ENCODE results near the gene SETDB2. TPM values are rescaled to one million over a fixed set of nuclear protein-coding genes. Genes with fewer than 3 reads are reported as not detected.

The SETDB2 gene
- total RNA-seq, 1 experiment from 2014 or later = 4.9 TPM

DNA sequence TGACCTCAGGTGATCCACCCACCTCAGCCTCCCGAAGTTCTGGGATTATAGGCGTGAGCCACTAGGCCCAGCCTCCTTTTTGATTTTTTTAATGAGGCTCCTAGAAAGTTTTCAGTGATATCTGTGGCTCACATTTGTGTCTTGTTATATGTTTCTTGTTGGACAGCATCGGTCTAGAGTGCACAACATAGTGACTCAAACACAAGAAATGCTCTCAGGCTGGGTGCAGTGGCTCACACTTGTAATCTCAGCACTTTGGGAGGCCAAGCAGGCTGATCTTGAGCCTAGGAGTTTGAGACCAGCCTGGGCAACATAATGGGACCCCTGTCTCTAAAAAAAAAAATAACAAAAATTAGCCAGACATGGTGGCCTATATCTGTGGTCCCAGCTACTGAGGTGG lies 59.9 kb downstream of the SETDB2 start:
- no peak for DNase-seq
- Mint-ChIP-seq H3K27me3 (ENCODE audit: unreplicated experiment) (no peaks in the 10 kb centered on the region), H3K27ac (ENCODE audit: unreplicated experiment) (no peak overlapping the region), H3K36me3 (ENCODE audit: insufficient read depth, unreplicated experiment) (no peaks in the 10 kb centered on the region), H3K4me1 (ENCODE audit: low read depth, unreplicated experiment) (no peaks in the 10 kb centered on the region), H3K9me3 (ENCODE audit: low read depth, unreplicated experiment) (no peaks in the 10 kb centered on the region), H3K4me3 (ENCODE audit: low read depth, unreplicated experiment) (no peak overlapping the region)
- no TSS peak for BruUV-seq (replicated peaks)
- TF ChIP-seq CTCF (IDR thresholded peaks at IDR 0.05; ENCODE audit: unreplicated experiment) = no peak
- intact Hi-C loops (cut with micrococcal nuclease; ENCODE audit: unreplicated experiment) = no loop called here
- CTCF ChIA-PET = no interaction called here

DNA sequence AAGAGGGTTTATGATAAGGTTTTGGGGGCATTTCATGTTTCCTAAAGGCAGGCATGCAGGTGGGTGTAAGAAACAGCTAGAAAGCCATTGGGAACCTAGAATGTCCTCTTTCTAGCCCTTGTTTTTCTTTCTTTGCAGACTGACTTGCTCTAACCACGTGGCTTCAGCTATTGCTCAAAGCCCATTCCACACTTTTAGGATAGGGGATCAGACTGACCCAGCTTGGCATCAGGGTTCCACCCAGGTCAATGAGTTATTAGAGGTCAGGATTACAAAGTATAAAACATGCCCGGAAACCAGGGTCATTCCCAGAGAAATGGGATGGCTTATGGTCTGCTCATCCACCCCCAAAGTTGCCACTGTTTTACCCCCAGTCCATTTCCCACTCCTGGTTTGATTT lies 68.5 kb downstream of the SETDB2 start:
- Mint-ChIP-seq H3K27me3 (ENCODE audit: unreplicated experiment) (no peaks in the 10 kb centered on the region), H3K9me3 (ENCODE audit: low read depth, unreplicated experiment) (peaks cover 2% of the 10 kb centered on the region), H3K27ac (ENCODE audit: unreplicated experiment) (no peak overlapping the region), H3K4me1 (ENCODE audit: low read depth, unreplicated experiment) (no peaks in the 10 kb centered on the region), H3K4me3 (ENCODE audit: low read depth, unreplicated experiment) (no peak overlapping the region), H3K36me3 (ENCODE audit: insufficient read depth, unreplicated experiment) (no peaks in the 10 kb centered on the region)
- no peak for DNase-seq
- BruUV-seq (replicated peaks) = no TSS peak
- intact Hi-C loops (cut with micrococcal nuclease; ENCODE audit: unreplicated experiment) = no loop called here
- CTCF ChIA-PET = no interaction called here
- no peak for TF ChIP-seq CTCF (IDR thresholded peaks at IDR 0.05; ENCODE audit: unreplicated experiment)

GRCh38 chr13:49516467-49516866 lies 72.4 kb downstream of the SETDB2 start:
- H3K4me3 Mint-ChIP-seq (ENCODE audit: low read depth, unreplicated experiment) = no peak overlapping the region
- peaks cover 5% of the 10 kb centered on the region for H3K36me3 Mint-ChIP-seq (ENCODE audit: insufficient read depth, unreplicated experiment)
- no peaks in the 10 kb centered on the region for H3K9me3 Mint-ChIP-seq (ENCODE audit: low read depth, unreplicated experiment)
- intact Hi-C loops (cut with micrococcal nuclease; ENCODE audit: unreplicated experiment) = no loop called here
- CTCF ChIA-PET = no interaction called here
- no peak overlapping the region for H3K27ac Mint-ChIP-seq (ENCODE audit: unreplicated experiment)
- TF ChIP-seq CTCF (IDR thresholded peaks at IDR 0.05; ENCODE audit: unreplicated experiment) = no peak
- no peaks in the 10 kb centered on the region for H3K4me1 Mint-ChIP-seq (ENCODE audit: low read depth, unreplicated experiment)
- no TSS peak for BruUV-seq (replicated peaks)
- no peak for DNase-seq
- no peaks in the 10 kb centered on the region for H3K27me3 Mint-ChIP-seq (ENCODE audit: unreplicated experiment)

DNA sequence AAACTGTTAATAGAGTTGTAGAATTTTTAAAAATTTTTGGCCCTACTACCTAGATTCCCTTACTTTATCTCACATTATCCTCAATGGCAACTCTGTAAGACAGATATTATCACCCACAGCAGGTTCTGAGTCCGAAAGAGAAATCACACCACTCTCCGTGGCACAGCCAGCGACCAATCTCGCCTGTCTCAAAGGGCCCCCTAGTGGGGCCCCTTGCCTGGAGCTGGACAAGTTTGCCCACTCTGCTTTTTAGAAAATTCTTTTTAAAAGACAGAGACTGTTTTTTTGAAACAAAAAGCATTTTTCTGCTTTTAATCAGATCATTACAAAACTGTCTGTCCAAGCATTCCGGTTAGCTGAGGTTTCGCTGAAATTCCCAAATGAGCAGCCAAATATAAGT lies 73.4 kb downstream of the SETDB2 start:
- no peak for TF ChIP-seq CTCF (IDR thresholded peaks at IDR 0.05; ENCODE audit: unreplicated experiment)
- H3K27ac Mint-ChIP-seq (ENCODE audit: unreplicated experiment) = no peak overlapping the region
- no peaks in the 10 kb centered on the region for H3K4me1 Mint-ChIP-seq (ENCODE audit: low read depth, unreplicated experiment)
- no peak for DNase-seq
- H3K9me3 Mint-ChIP-seq (ENCODE audit: low read depth, unreplicated experiment) = no peaks in the 10 kb centered on the region
- no peaks in the 10 kb centered on the region for H3K27me3 Mint-ChIP-seq (ENCODE audit: unreplicated experiment)
- CTCF ChIA-PET = no interaction called here
- no TSS peak for BruUV-seq (replicated peaks)
- intact Hi-C loops (cut with micrococcal nuclease; ENCODE audit: unreplicated experiment) = no loop called here
- H3K36me3 Mint-ChIP-seq (ENCODE audit: insufficient read depth, unreplicated experiment) = peaks cover 5% of the 10 kb centered on the region
- H3K4me3 Mint-ChIP-seq (ENCODE audit: low read depth, unreplicated experiment) = no peak overlapping the region

DNA sequence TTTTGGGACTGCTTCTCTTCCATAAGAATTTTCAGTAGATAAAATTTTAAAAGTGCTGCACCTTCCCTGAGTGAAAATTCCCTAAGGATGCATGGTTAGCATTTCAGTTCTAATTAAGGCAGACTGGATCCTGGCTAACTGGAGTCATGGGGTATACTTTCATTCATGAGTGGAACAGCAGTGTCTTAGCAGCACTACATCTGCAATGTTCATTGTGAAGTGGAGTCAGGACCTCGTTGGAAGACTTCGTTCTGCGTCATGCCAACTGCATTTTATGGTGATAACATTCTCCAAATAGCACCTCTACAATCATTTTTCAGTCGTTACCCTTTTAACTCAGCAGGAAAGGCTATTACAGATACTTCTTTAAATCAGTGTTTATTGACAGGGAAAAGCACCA lies 77.2 kb downstream of the SETDB2 start:
- Mint-ChIP-seq H3K4me1 (ENCODE audit: low read depth, unreplicated experiment) (no peaks in the 10 kb centered on the region), H3K27me3 (ENCODE audit: unreplicated experiment) (no peaks in the 10 kb centered on the region), H3K9me3 (ENCODE audit: low read depth, unreplicated experiment) (no peaks in the 10 kb centered on the region), H3K4me3 (ENCODE audit: low read depth, unreplicated experiment) (no peak overlapping the region), H3K27ac (ENCODE audit: unreplicated experiment) (no peak overlapping the region), H3K36me3 (ENCODE audit: insufficient read depth, unreplicated experiment) (peaks cover 9% of the 10 kb centered on the region)
- CTCF ChIA-PET = no interaction called here
- intact Hi-C loops (cut with micrococcal nuclease; ENCODE audit: unreplicated experiment) = no loop called here
- no peak for DNase-seq
- TF ChIP-seq CTCF (IDR thresholded peaks at IDR 0.05; ENCODE audit: unreplicated experiment) = no peak
- BruUV-seq (replicated peaks) = no TSS peak
